A375 (cell line): ENCODE results near the gene DENND4A. TPM values are rescaled to one million over a fixed set of nuclear protein-coding genes. Genes with fewer than 3 reads are reported as not detected.

Source experiments
- small RNA-seq: library from RNA; depleted of rRNA; stranded (forward); fragments of <200 nt; gene quantifications from one replicate; pipeline ENCODE3, GENCODE V24; 2014
- total RNA-seq: library from RNA; depleted of rRNA; stranded (reverse); fragments of >200 nt; shearing (Covaris generic); gene quantifications from 2 replicates; pipeline ENCODE4 v1.2.3, GENCODE V29; 2014; rRNA removed

DENND4A gene
- total RNA-seq = 19.8 and 27.9 TPM in 2 replicates

DNA sequence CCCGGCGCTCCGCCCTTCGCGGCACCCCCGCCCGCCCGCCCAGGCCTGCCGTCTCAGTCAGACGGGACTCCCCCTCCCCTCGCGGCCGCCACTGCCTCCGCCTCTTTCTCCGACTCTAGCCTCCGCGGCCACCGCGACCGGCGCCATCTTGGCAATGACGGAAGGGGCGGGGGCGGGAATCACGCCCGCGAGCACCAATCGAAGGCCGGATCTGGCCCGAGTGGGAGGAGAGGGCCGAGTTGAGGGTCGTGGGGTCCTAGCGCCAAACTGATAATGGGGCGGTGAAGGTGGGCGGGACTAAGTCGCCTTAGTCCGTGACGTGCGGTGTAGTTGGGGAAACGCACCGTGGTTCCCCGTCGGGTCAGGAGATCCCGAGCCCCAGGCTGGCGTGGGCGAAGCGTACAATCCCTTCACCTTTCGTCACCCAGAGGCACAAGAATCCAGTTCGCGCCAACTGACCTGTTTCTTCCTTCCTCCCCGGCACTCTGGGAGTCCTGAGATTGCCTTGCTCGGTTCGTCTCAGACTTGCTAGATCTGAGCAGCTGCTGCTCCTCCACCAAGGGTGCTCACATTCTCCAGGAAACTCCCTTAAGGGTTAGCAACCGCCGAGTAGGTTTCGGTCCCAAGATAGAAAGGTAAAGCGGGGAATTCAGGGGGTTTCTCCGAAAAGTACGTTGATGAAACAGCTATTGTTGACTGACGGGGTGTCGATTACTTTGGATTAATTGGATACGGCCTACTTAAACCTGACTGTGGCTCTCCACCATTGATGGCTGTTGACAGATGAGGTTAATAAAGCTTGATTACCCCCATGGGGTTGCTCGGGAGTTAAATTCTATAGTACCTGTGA, at the start of gene DENND4A:
DENND4A (minus strand) TSS at position 156 of the 850 bp plus-strand sequence. CDS start 35,843 bp downstream, outside the sequence.

DNA sequence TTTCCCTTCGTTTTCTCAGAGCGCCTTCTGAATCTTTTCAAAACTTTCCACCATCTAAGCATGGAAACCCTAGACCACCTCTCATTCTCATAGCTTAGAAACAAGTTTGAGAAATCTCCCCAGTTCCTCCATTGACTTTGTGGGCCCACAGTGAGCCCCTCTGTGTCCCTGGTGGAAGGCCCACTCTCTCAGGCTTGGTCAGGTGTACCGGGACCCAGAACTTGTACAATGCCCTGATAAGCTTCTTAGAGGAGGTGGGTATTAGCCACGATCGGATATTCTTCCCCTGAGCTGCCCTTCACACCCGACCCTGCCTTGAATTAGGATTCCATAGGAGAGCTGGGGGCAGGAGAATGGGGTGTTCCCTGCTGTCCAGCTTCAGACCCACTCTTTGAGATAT, 170.5 kb downstream of the DENND4A start, which contains the start of gene SLC24A1:
SLC24A1 (plus strand) TSS at position 301 of the 400 bp plus-strand sequence. CDS start 2,143 bp downstream, outside the sequence.

DNA sequence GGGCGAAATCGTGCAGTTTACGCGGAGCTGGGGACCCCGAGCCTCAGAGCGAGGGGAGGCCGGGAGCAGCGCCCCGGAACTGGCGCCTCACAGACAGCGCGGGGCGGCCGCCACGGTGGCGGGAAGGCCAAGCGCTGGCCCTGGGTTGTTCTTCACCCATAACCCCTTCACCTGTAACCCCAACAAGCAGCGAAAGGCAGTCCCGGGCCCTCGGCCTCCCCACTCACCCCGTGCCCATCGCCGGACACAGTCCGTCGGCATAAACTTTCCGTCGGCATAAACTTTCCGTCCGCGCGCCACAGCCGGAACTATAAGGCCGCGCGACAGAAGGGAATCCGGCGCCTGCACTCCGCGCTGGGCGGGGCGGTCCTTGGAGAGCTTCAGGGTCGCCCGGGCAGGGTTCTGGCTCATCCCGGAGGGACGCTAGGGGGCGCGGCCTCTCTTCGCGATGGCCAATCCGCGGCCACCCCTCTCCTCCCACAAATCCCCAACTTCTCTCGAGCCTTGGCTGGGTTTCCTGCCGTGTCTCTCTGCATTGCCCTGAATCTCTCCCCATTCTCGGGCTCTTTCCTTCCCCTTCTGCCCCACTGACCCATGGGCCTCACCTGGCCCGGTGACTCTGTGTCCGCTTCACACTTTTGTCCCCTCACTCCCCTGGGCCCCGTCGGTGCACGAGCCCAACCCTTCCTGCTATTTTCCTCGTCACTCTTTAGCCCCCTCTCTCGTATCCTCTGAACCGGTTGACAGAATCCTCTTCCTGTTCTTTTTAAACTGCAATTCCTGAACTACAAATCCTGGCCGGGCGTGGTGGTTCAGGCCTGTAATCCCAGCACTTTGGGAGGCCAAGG, 181.0 kb downstream of the DENND4A start, which contains the start of gene INTS14:
INTS14 (minus strand) TSS at position 261 of the 848 bp plus-strand sequence. CDS start 3,751 bp downstream, outside the sequence.

Small RNA genes within 50 kb of the gene (small RNA-seq; reads per million reads assigned to genes)
- not detected for gene MIR4511
- 1.1 reads per million, percentile 58 among the genes with 10 or more reads in this experiment for gene SNORD13E

Other genes starting within 250 kb of the DENND4A start
- 41.6 and 66.7 TPM in 2 replicates for gene INTS14, start 181.2 kb downstream of the DENND4A start, total RNA-seq
- gene SLC24A1, start 170.4 kb downstream of the DENND4A start, total RNA-seq = 5.5 and 8.8 TPM in 2 replicates
- 171 and 254 TPM in 2 replicates for gene RAB11A, start 77.2 kb upstream of the DENND4A start, total RNA-seq